Bone marrow (tissue), 2 donors: ENCODE measurements around the gene ZNF716.
"Not testable (repeated sequence)": the region's sequence is repeated elsewhere in the genome, so short reads cannot be mapped to it uniquely, and the experiment has no call there.

Experiments used
- DNase-seq, 2 donors: peaks; one replicate each; lab custom pipeline; 2025; lab: John Stamatoyannopoulos, UW

The ZNF716 gene

GRCh38 chr7:57449904-57450303 lies at the start of gene ZNF716:
ZNF716 (plus strand) TSS chr7:57450177; CDS start chr7:57450289, 112 bp downstream.
- no peak for DNase-seq

- DNase-seq = no peak
These were observed 49.3 kb upstream of the ZNF716 start for GRCh38 chr7:57400531-57401155.

GRCh38 chr7:57403051-57403450 lies 46.9 kb upstream of the ZNF716 start:
- not testable (repeated sequence) for DNase-seq

- no peak for DNase-seq
These were observed 46.2 kb upstream of the ZNF716 start for GRCh38 chr7:57403601-57404342.

- no peak for DNase-seq
These were observed 45.5 kb upstream of the ZNF716 start for GRCh38 chr7:57404343-57404966.

- no peak for DNase-seq
These were observed 45.0 kb upstream of the ZNF716 start for GRCh38 chr7:57404967-57405421.

- no peak for DNase-seq
These were observed 42.9 kb upstream of the ZNF716 start for GRCh38 chr7:57407125-57407524.

GRCh38 chr7:57412168-57412567 lies 37.8 kb upstream of the ZNF716 start:
- DNase-seq = no peak

GRCh38 chr7:57412618-57413017 lies 37.4 kb upstream of the ZNF716 start:
- no peak for DNase-seq

GRCh38 chr7:57413529-57414398 lies 36.2 kb upstream of the ZNF716 start:
- no peak for DNase-seq

- no peak for DNase-seq
These were observed 35.6 kb upstream of the ZNF716 start for GRCh38 chr7:57414415-57414814.

- no peak for DNase-seq
These were observed 35.1 kb upstream of the ZNF716 start for GRCh38 chr7:57414852-57415251.

GRCh38 chr7:57415326-57415725 lies 34.7 kb upstream of the ZNF716 start:
- no peak for DNase-seq

- no peak for DNase-seq
These were observed 34.2 kb upstream of the ZNF716 start for GRCh38 chr7:57415730-57416129.

GRCh38 chr7:57416601-57417358 lies 33.2 kb upstream of the ZNF716 start:
- no peak for DNase-seq

GRCh38 chr7:57417736-57418135 lies 32.2 kb upstream of the ZNF716 start:
- DNase-seq = no peak

GRCh38 chr7:57423768-57424167 lies 26.2 kb upstream of the ZNF716 start:
- DNase-seq = no peak

GRCh38 chr7:57424515-57425238 lies 25.3 kb upstream of the ZNF716 start:
- DNase-seq = no peak

- DNase-seq = no peak
These were observed 24.6 kb upstream of the ZNF716 start for GRCh38 chr7:57425239-57425944.
